Measurements from ENCODE around the gene KCNK10. TPM values are rescaled to one million over a fixed set of nuclear protein-coding genes. Genes with fewer than 3 reads are reported as not detected.

Gene KCNK10
- total RNA-seq, 2 experiments from 2014 or later: 0.68 to 0.73 TPM

- Histone ChIP-seq H3K9me2 (ENCODE audit: insufficient read depth, low read length) (no peaks in the 10 kb centered on the region), H3K4me3 (ENCODE audit: low read depth, low read length, poor library complexity, severe bottlenecking) (no peak overlapping the region), H2AFZ (ENCODE audit: low read length) (no peak overlapping the region), H3K36me3 (ENCODE audit: insufficient read depth, low read length) (no peaks in the 10 kb centered on the region), H3K4me2 (ENCODE audit: low read length) (no peak overlapping the region), H3K9me3 (ENCODE audit: low read length) (no peaks in the 10 kb centered on the region), H3K4me1 (ENCODE audit: insufficient read depth, low read length, poor library complexity, severe bottlenecking) (no peaks in the 10 kb centered on the region), H3K79me2 (ENCODE audit: insufficient read depth, low read depth, low read length) (no peaks in the 10 kb centered on the region), H3K27ac (ENCODE audit: low read depth, low read length, poor library complexity, severe bottlenecking) (no peak overlapping the region), H4K20me1 (ENCODE audit: insufficient read depth, low read length) (no peaks in the 10 kb centered on the region)
- POLR2A ChIA-PET: no interaction called here
- CTCF ChIA-PET (ENCODE audit: unreplicated experiment): no interaction called here
- no peak for TF ChIP-seq EZH2phosphoT487 (IDR thresholded peaks at IDR 0.05; ENCODE audit: borderline replicate concordance, low read depth, low read length)
- intact Hi-C loops (cut with micrococcal nuclease; ENCODE audit: unreplicated experiment): no loop called here
- DNase-seq (ENCODE audit: low spot score): no peak
- no TSS peak for BruUV-seq (replicated peaks)
Observed at GRCh38 chr14:88310021-88310420, 13.0 kb downstream of the KCNK10 start.

DNA sequence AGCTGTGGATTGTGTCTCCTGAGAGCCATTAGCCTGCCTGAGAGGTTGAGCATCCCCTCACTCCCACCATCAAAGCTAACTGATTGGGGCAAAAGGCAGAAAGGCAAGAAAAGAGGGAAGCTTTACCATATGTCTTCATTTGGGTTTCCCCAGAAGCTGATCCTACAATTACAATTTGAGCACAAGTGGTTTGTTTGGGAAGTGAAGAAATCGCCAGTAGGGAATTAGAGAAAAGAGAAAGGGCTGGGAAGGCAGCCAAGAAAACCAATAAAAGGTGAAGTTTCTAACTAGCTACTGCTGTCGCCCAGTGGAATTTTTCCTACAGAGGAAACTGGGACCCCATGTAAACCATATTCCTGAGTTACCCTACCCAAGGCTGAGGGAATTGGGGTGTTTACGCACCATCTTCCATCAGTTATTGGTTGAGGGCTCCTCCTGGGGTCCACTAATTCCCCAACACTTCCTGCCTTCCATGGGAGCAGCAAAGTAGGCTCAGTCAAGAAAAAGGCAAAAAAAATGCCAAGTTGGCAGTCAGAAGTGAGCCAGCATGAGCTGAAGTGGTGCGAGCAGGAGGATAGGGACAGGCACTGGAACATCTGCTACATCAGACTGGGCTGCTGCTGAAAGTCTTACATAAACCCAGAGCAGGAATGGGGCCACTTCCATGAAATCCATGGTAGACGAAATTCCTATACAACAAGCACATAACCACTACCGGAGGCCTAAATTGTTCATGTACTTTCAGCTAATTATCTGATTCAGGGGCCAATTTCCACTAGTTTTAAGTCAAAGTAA lies 17.3 kb downstream of the KCNK10 start:
- no peaks in the 10 kb centered on the region for H3K79me2 ChIP-seq (ENCODE audit: insufficient read depth, low read depth, low read length)

DNA sequence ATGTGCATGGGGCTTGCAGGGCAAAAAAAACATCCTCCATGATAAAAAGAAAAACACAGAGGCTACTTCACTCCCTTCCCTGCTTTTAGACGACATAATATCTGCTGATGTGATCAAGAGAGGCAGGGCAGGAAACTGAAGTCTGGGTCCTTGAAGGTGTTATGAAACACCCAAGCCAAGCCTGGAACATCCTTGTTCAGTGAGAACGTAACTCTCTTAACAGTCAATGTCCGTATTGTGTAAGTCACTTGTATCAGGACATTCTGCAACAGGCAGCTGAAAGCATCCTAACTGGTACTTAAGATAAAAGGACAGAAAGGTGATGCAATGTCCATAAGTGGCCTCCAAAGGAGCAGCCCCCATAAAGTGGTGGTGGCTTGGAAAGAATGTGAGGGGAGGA lies 20.0 kb downstream of the KCNK10 start:
- TF ChIP-seq CTCF (conservative IDR thresholded peaks at IDR 0.05; ENCODE audit: low read length) (no peak), EZH2phosphoT487 (IDR thresholded peaks at IDR 0.05; ENCODE audit: borderline replicate concordance, low read depth, low read length) (no peak)
- POLR2A ChIA-PET: no interaction called here
- BruUV-seq (replicated peaks): no TSS peak

More for the DNA sequence above, 17.3 kb downstream of the KCNK10 start:
- intact Hi-C loops (cut with micrococcal nuclease; ENCODE audit: unreplicated experiment): no loop called here
- H3K36me3 ChIP-seq (ENCODE audit: insufficient read depth, low read length): no peaks in the 10 kb centered on the region
- H4K20me1 ChIP-seq (ENCODE audit: insufficient read depth, low read length): no peaks in the 10 kb centered on the region
- H3K4me3 ChIP-seq (ENCODE audit: low read depth, low read length, poor library complexity, severe bottlenecking): no peak overlapping the region
- no peak overlapping the region for H3K4me2 ChIP-seq (ENCODE audit: low read length)
- no peak overlapping the region for H2AFZ ChIP-seq (ENCODE audit: low read length)
- no peaks in the 10 kb centered on the region for H3K9me2 ChIP-seq (ENCODE audit: insufficient read depth, low read length)
- DNase-seq (ENCODE audit: low spot score): no peak
- ChIA-PET POLR2A (interaction anchor here (0.6 kb wide), 1 partner anchor 247 kb away, joined by 3 read pairs; no protein-coding TSS in a partner anchor), CTCF (ENCODE audit: unreplicated experiment) (no interaction called here)
- H3K4me1 ChIP-seq (ENCODE audit: insufficient read depth, low read length, poor library complexity, severe bottlenecking): no peaks in the 10 kb centered on the region
- TF ChIP-seq EZH2phosphoT487 (IDR thresholded peaks at IDR 0.05; ENCODE audit: borderline replicate concordance, low read depth, low read length): no peak
- no peak for TF ChIP-seq CTCF (conservative IDR thresholded peaks at IDR 0.05; ENCODE audit: low read length)
- no peak overlapping the region for H3K27ac ChIP-seq (ENCODE audit: low read depth, low read length, poor library complexity, severe bottlenecking)
- BruUV-seq (replicated peaks): no TSS peak
- no peaks in the 10 kb centered on the region for H3K9me3 ChIP-seq (ENCODE audit: low read length)

More for the DNA sequence above, 20.0 kb downstream of the KCNK10 start:
- no peak overlapping the region for H2AFZ ChIP-seq (ENCODE audit: low read length)
- no peak overlapping the region for H3K27ac ChIP-seq (ENCODE audit: low read depth, low read length, poor library complexity, severe bottlenecking)
- no peaks in the 10 kb centered on the region for H3K9me3 ChIP-seq (ENCODE audit: low read length)
- intact Hi-C loops (cut with micrococcal nuclease; ENCODE audit: unreplicated experiment): no loop called here
- CTCF ChIA-PET (ENCODE audit: unreplicated experiment): no interaction called here
- H3K36me3 ChIP-seq (ENCODE audit: insufficient read depth, low read length): no peaks in the 10 kb centered on the region
- H4K20me1 ChIP-seq (ENCODE audit: insufficient read depth, low read length): no peaks in the 10 kb centered on the region
- peaks cover 15% of the 10 kb centered on the region for H3K4me1 ChIP-seq (ENCODE audit: insufficient read depth, low read length, poor library complexity, severe bottlenecking)
- H3K4me3 ChIP-seq (ENCODE audit: low read depth, low read length, poor library complexity, severe bottlenecking): no peak overlapping the region
- H3K79me2 ChIP-seq (ENCODE audit: insufficient read depth, low read depth, low read length): no peaks in the 10 kb centered on the region
- H3K9me2 ChIP-seq (ENCODE audit: insufficient read depth, low read length): no peaks in the 10 kb centered on the region
- no peak overlapping the region for H3K4me2 ChIP-seq (ENCODE audit: low read length)
- DNase-seq (ENCODE audit: low spot score): no peak

Measured in OCI-LY7 (cell line).